ENCODE results near the gene MRFAP1.
"Not testable (repeated sequence)": the region's sequence is repeated elsewhere in the genome, so short reads cannot be mapped to it uniquely, and the experiment has no call there.

The MRFAP1 gene

GRCh38 chr4:6668391-6668790 lies 27.9 kb downstream of the MRFAP1 start:
- no peak for DNase-seq (ENCODE audit: low spot score)

GRCh38 chr4:6671648-6672047 lies 31.2 kb downstream of the MRFAP1 start:
- DNase-seq (ENCODE audit: low spot score): no peak

GRCh38 chr4:6672131-6672530 lies 31.6 kb downstream of the MRFAP1 start:
- no peak for DNase-seq (ENCODE audit: low spot score)

GRCh38 chr4:6672541-6673190 lies 32.2 kb downstream of the MRFAP1 start:
- not testable (repeated sequence) for DNase-seq (ENCODE audit: low spot score)

GRCh38 chr4:6673191-6673659 lies 32.7 kb downstream of the MRFAP1 start:
- DNase-seq (ENCODE audit: low spot score): not testable (repeated sequence)

- DNase-seq (ENCODE audit: low spot score): peak; percentile 99
Observed at GRCh38 chr4:6673660-6674499, 33.4 kb downstream of the MRFAP1 start.

- DNase-seq (ENCODE audit: low spot score): peak; percentile 73
Observed at GRCh38 chr4:6674500-6675149, 34.1 kb downstream of the MRFAP1 start.

GRCh38 chr4:6676722-6677558 lies 36.5 kb downstream of the MRFAP1 start:
- no peak for DNase-seq (ENCODE audit: low spot score)

GRCh38 chr4:6680372-6681034 lies 40.0 kb downstream of the MRFAP1 start:
- no peak for DNase-seq (ENCODE audit: low spot score)

GRCh38 chr4:6681191-6681590 lies 40.7 kb downstream of the MRFAP1 start:
- DNase-seq (ENCODE audit: low spot score): no peak

- DNase-seq (ENCODE audit: low spot score): no peak
Observed at GRCh38 chr4:6682862-6683590, 42.5 kb downstream of the MRFAP1 start.

GRCh38 chr4:6684656-6685055 lies 44.2 kb downstream of the MRFAP1 start:
- DNase-seq (ENCODE audit: low spot score): no peak

GRCh38 chr4:6686104-6686787 lies 45.8 kb downstream of the MRFAP1 start:
- DNase-seq (ENCODE audit: low spot score): no peak

- DNase-seq (ENCODE audit: low spot score): no peak
Observed at GRCh38 chr4:6687947-6688878, 47.7 kb downstream of the MRFAP1 start.

GRCh38 chr4:6688879-6689505 lies 48.5 kb downstream of the MRFAP1 start:
- DNase-seq (ENCODE audit: low spot score): peak; percentile 66

GRCh38 chr4:6689506-6689960 lies 49.0 kb downstream of the MRFAP1 start:
- DNase-seq (ENCODE audit: low spot score): no peak
